GM21423 (cell line): ENCODE measurements around the gene ZNF282.

ENCODE experiments used
- ATAC-seq: cut with Tn5 transposase; IDR thresholded peaks from one replicate; pipeline ENCODE4 v1.9.1; 2021; ENCODE audit warnings: mild to moderate bottlenecking, moderate library complexity; ENCODE audit not compliant: unreplicated experiment

The ZNF282 gene

GRCh38 chr7:149188637-149189259, 6.6 kb upstream of the ZNF282 start:
- ATAC-seq = no peak

DNA sequence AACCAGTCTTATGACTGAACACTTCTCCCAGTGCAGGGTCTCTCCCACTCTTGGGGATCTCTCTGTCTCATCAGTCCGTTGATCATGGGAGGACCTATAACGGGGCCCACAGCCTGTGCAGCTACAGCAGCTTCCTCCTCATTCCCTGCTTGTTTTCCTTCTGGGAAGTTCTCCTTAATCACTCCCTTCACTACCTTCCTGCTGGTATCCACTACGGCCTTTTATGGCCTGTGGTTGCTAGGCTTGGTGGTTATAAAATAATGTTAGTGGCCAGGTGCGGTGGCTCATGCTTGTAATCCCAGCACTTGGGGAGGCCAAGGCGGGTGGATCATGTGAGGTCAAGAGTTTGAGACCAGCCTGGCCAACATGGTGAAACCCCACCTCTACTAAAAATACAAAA, 3.5 kb upstream of the ZNF282 start:
- no peak for ATAC-seq

DNA sequence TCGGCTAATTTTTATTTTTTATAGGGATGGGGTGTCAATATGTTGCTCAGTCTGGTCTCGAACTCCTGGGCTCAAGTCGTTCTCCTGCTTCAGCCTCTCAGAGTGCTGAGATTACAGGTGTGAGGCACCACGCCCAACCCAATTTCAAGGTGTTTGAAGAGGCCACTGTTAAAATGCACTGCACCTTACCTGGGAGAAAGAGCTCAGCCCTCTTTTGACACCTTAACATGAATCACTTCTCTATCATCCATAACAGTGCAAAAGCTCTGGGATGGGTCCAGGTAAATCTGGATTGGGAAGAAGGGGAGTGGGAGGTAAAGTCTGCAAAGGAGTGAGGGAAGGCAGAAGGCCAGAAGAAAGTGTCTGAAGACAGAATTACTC, 557 bp upstream of the ZNF282 start:
- ATAC-seq = no peak

- ATAC-seq = peak; percentile 2
These were observed 882 bp downstream of the ZNF282 start for GRCh38 chr7:149196151-149196704.

DNA sequence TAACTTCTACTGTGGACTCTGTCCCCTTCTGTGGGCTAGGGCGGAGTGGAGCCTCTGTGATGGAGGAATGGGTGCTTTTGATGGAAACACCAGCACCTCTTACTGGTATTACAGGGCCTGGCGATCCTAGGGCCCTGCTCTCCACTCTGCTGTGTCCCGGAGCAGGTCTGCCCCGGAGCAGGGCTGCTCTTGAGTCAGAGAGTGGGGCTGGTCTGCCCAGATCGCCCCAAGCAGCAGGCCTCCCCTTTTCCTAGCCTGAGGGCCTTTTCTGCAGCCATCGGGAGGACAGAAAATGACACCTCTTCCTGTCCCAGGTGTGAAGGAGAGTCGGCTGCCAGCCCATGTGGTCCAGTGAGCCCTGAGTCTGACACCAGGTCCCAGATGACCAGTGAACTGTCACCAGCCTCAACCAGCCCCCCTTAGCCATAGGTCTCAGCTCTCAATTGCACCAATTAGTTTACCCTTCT, 1.4 kb downstream of the ZNF282 start:
- ATAC-seq = peak; percentile 10

DNA sequence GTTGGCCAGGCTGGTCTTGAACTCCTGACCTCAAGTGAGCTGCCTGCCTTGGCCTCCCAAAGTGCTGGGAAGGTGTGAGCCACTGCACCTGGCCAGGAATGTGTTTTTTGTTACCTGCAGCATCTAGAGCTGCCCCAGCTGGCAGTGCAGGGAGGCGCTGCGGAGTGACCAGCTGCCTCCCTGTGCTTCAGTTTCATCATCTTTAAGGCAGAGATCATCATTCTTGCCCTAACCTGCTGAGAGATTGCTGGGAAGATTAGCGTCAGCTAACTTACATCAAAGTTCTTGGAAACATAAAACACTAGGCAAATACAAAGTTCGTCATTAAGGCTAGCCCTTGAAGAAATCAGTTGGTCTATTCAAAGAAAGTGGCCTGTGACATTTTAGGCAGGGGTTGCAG, 2.3 kb downstream of the ZNF282 start:
- ATAC-seq = no peak

- no peak for ATAC-seq
These were observed 2.9 kb downstream of the ZNF282 start for GRCh38 chr7:149198161-149198816.

GRCh38 chr7:149199234-149199995, 4.1 kb downstream of the ZNF282 start:
- ATAC-seq = no peak

DNA sequence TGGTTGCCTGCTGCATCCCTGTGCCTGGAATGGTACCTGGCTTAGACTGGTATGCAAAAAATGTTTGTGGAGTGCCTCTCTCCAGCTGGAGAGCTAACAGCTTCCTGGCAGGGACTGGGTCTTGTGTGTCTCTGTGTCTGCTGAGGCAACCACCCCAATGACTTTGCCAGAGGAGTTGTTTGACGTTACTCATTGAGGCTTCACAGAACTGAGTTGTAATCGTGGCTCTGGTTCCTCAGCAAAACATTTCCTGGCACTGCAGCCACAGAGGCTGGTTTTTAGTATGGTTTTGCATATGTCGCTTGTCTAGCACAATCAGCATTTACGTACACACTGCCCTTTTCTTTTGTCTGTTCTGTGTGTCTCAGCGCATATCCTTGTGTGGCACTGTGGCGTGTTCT, 7.5 kb downstream of the ZNF282 start:
- no peak for ATAC-seq

DNA sequence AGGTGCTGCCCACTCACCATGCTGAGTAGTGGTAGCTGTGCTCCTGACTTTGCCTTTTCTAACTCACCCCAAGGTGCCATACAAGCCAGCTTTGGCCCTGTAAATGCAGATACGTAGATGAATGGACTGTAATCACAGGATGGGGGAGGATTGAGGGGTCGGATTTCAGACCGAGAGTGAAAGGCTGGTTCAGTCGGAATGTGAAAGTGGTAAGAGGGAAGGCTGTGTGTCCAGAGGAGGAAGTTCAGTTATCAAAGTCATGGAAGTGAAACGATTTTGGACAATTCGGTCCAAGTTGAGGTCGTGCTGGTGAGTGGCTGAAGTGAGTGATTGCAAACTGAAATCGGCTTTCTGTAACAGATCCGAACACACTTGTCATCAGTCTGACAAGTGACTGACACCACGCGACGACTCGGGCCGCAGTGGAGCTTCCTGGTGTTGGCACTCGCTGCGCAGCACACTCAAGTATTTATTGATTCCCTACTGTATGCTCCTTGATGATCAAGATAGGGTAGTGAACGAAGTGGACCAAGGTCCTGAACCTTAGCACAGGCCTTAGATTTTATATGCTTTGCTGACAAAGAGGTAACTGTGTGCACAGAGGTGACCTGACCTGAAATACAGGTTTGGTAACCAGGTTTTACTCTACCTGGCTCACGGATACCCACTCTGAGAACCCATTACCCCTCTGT, 10.5 kb downstream of the ZNF282 start:
- no peak for ATAC-seq

- ATAC-seq = no peak
These were observed 12.1 kb downstream of the ZNF282 start for GRCh38 chr7:149207324-149208035.

DNA sequence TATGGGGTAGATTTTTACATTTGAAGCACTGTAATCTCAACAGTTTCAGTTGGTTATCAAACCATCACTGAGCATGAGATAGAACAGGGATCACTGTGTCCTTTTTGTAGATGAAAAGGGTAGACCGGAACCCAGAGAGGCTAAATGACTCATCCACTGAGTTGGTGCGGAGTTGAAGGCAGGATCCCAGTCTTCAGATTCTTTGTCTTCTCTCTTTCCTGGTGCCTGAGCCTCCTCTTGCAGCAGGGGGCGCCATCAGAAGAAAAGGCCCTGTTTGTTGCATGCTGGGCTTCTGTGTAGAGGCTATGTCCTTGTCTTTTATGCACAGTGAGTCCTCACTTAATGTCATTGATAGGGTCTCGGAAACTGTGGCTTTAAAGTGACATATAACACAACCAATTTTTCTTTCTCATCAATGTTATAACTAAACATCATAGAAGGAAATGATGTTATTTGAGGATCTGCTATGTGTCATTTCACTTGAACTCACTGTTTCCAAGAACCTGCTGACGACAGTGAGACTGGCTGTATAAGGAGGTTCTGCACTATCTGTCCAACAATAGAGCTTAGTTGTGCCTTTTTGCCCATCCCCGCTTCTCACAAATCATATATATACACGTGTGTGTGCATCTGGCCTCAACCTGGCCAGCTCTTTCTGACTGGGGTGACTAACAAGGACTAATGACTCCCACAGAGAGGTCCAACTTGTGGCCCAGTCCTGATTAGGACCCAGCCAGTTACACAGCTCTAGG, 14.3 kb downstream of the ZNF282 start:
- no peak for ATAC-seq

- no peak for ATAC-seq
These were observed 15.2 kb downstream of the ZNF282 start for GRCh38 chr7:149210551-149210950.

DNA sequence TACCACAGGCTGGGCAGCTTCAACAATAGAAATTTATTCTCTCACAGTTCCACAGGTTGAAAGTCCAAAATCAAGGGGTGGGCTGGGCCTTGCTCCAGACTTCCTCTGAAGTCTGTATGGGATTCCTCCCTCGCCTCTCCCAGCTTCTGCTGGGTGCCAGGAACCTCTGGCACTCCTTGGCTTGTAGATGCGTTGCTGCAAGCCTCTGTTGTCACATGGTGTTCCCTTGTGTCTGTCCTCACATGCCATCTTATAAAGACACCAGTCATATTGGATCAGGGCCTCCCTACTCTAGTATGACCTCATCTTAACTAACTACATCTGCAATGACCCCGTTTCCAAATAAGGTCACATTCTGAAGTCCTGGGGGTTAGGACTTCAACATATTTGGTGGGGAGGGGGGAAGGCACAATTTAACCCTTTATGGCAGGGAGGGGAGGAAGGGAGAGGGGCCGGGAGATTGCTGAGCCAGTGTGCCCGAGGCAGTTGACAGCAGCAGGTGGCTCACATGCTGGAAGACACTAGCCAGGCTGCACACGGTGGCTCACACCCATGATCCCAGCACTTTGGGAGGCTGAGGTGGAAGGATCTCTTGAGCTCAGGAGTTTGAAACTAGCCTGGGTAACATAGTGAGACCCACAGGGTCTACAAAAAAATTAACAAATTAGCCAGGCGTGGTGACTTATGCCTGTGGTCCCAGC, 18.8 kb downstream of the ZNF282 start:
- no peak for ATAC-seq

GRCh38 chr7:149216402-149216801, 21.1 kb downstream of the ZNF282 start:
- no peak for ATAC-seq

DNA sequence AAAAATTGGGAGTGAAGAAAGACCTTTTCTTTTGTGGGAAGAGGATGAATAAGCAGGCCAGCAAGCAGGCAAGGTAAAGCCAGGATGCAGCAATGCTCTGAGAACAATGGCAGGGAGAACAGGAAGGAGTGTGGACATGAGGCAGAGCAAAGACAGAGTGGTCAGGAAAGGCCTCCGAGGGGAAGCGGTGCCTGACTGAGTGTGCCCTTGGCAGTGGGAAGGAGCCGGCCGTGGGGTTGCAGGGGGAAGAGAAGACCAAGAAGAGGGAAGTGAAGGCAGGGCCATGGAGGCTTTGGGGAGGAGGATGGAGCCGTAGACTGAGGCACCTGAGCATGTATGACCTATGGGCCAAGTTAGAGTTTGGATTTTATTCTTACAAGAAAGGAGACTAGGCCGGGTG, 22.2 kb downstream of the ZNF282 start:
- ATAC-seq = no peak

GRCh38 chr7:149218469-149219420, 23.4 kb downstream of the ZNF282 start:
- ATAC-seq = no peak

DNA sequence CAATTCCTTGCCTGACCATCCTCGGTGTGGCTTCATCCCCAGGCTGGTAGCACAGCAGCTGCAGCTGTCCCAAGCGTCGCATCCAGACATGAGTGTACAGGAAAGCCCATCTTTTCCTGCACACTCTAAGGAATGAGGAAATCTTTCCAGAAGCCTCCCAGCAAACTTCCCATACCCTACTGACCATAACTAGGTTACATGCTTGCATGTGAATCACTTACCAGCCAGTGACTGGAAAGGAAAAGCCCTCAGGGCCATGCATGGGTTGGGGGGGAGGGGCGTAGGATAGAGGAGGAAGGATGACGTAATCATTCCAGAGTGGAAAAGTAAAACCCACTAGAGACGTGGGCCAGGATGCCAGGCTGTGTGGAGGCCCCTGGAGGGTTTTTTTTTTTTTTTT, 25.2 kb downstream of the ZNF282 start:
- ATAC-seq = no peak
